Measurements from ENCODE around the gene GPR107.

GRCh38 chr9:130187523-130187846 lies 133.8 kb downstream of the GPR107 start:
- TF ChIP-seq CTCF (IDR thresholded peaks at IDR 0.05): no peak
- TF ChIP-seq POLR2A (IDR thresholded peaks at IDR 0.05): no peak
